ENCODE results near the gene ANKRD36.
"Not testable (repeated sequence)": the region's sequence is repeated elsewhere in the genome, so short reads cannot be mapped to it uniquely, and the experiment has no call there.

GRCh38 chr2:97268075-97268591, 155.2 kb downstream of the ANKRD36 start:
- TF ChIP-seq CTCF (conservative IDR thresholded peaks at IDR 0.05; ENCODE audit: low read depth, low read length); EZH2phosphoT487 (IDR thresholded peaks at IDR 0.05; ENCODE audit: borderline replicate concordance, low read length); EZH2 (IDR thresholded peaks at IDR 0.05; ENCODE audit: low read length, unreplicated experiment): not testable (repeated sequence)

All from PC-3 (cell line).